Stimulated activated CD8-positive, alpha-beta memory T cell treated with anti-CD3 and anti-CD28 coated beads, Interleukin-4, amount 100 ng/mL, for 4 hours (primary cell): ENCODE data around the gene SEC61B.
"Not testable (repeated sequence)": the region's sequence is repeated elsewhere in the genome, so short reads cannot be mapped to it uniquely, and the experiment has no call there.

ENCODE experiments used
- DNase-seq, 2 donors: peaks; one replicate each; pipeline ENCODE4 v3.0.0-alpha.2; 2020; ENCODE audit warnings: low read depth in 2 of 2, low spot score in 1 of 2

The SEC61B gene

GRCh38 chr9:99190597-99191283, 31.3 kb upstream of the SEC61B start:
- DNase-seq = no peak

- no peak for DNase-seq
Observed at GRCh38 chr9:99192786-99193465, 29.2 kb upstream of the SEC61B start.

DNA sequence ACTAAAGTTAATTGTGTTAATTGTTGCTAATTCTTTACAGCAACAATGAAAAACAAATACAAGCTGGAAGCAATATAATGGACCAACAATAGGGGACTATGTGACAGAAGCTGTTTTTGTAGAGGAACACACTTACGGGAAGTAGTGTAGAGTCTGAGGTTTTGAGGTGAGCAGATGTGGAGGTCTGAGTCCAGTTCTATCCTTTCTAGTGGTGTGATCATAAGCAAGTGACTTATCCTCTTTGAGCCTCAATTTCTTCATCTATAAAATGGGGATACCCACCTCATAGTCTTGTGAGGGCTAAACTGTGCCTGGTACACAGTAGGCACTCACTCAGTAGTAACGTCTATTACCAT, 28.6 kb upstream of the SEC61B start:
- no peak for DNase-seq

DNA sequence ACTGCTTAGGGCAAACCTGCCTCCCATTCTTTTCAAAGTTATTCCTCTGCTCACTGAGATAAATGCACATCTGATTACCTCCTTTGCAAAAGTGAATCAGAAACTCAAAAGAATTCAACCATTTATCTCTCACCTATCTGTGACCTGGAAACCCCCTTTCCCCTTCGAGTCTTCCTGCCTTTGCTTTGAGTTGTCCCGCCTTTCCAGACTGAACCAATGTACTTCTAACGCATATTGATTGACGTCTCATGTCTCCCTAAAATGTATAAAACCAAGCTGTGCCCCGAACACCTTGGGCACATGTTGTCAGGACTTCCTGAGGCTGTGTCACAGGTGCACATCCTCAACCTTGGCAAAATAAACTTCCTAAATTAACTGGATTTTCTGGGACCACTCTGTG, 25.6 kb upstream of the SEC61B start:
- DNase-seq = not testable (repeated sequence)

DNA sequence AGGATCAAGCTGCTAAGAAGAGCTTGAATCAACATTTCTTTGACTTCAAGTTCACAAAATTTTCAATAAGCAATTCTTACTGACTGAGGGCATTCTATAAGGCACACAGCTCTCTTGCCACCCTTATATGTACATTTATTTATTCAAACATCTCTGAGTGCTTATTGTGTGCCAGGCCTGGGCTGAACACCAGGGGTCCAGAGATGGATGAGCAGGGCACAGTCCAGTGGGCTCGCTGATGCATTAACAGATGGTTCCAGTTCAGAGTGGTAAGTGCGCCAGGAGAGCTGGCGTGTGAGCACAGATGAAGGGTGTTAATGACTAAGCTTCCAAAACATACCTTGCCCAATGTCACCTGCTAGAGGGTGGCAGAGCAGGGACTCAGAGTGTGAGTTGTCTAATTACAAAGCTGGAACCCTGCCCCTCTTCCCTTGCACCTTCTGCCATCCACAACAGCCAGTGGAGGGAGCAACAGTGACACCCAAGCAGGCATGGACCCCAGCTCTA, 24.9 kb upstream of the SEC61B start:
- no peak for DNase-seq

- DNase-seq = no peak
Observed at GRCh38 chr9:99197987-99198386, 24.1 kb upstream of the SEC61B start.

DNA sequence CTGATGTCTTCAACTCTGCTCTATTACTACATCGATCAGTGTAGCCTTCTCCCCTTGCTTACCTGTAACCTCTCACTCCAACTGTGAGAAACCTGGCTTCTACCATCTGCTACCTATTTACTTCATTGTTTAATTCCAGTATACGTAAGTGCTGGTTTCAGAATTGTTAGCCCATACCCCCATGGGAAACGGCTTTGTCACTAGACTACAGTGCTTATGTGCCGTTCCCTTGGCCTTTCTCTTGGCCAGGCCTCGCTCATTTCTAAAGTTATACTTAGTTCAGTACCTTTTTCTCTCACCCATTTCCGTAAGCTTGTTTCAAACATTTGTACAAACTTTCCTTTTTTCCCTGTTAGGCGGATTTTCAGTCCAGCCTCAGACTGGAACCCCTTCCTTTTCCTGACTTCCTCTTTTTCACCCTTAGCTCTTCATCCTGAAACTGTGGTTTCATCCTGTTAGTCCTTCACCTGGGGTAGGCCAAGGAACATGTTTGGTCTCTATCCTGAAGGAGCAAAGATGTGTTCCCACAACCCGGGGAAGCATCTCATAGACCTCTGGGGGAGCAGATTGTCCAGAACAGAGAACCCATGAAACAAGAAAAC, 22.0 kb upstream of the SEC61B start:
- DNase-seq = no peak

DNA sequence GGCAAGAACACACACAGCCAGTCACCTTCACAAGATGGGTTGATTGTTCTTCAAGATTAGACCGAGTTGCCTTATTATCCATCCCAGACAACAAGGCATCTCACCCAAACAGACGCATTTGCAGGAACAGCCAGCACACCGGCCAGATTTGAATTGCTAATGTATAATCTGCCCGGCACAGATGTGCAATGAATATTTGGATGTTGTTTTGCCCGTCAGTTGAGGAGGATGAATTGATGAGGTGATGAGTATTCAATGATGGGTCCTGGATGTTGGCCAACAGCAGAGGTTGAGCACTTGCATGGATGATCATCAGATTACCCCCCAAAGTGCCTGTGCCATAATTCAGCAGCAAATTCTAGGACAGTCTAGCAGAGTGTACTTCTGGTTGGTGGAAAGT, 20.5 kb upstream of the SEC61B start:
- DNase-seq = no peak

- no peak for DNase-seq
Observed at GRCh38 chr9:99210572-99210971, 11.5 kb upstream of the SEC61B start.

DNA sequence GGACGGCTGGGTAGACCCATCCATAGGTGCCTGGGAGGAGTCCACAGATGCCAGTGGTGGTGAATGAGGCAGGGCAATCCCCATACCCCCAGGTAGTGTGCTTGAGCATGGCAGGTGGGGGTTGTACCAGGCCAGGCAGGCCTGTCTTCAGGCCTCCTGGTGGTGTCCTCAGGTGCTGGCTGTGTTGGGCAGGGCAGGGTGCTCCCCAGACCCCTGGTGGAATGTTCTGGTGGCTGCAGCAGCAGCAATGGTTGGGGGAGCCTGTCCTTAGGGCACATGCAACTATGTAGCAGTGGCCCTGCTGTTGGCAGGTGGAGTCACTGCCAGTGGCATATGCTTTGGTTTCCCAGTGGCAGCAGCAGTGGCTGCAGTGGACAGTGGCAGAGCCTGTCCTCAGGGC, 10.3 kb upstream of the SEC61B start:
- no peak for DNase-seq

DNA sequence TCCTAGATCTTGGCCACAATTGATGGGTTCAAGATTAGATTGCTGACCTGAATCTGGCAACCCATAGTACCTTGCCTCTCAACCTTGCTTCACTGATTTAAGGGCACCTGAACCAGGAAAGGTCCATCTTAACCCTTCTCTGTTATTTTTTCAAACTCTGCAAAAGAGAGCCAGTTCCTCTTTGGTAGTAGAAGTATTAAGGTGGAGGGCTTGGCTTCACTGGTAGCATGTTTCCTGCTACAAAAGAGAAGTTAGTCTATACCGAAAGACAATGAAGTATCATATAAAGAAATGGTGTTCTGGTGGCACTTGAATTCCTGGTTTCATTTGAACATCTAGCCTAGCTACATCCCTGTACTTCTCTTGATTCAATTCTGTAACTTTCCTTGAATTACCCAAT, 8.9 kb upstream of the SEC61B start:
- no peak for DNase-seq

- no peak for DNase-seq
Observed at GRCh38 chr9:99216073-99216472, 6.0 kb upstream of the SEC61B start.

- DNase-seq = no peak
Observed at GRCh38 chr9:99220011-99220410, 2.1 kb upstream of the SEC61B start.

- no peak for DNase-seq
Observed at GRCh38 chr9:99221266-99221620, 839 bp upstream of the SEC61B start.

DNA sequence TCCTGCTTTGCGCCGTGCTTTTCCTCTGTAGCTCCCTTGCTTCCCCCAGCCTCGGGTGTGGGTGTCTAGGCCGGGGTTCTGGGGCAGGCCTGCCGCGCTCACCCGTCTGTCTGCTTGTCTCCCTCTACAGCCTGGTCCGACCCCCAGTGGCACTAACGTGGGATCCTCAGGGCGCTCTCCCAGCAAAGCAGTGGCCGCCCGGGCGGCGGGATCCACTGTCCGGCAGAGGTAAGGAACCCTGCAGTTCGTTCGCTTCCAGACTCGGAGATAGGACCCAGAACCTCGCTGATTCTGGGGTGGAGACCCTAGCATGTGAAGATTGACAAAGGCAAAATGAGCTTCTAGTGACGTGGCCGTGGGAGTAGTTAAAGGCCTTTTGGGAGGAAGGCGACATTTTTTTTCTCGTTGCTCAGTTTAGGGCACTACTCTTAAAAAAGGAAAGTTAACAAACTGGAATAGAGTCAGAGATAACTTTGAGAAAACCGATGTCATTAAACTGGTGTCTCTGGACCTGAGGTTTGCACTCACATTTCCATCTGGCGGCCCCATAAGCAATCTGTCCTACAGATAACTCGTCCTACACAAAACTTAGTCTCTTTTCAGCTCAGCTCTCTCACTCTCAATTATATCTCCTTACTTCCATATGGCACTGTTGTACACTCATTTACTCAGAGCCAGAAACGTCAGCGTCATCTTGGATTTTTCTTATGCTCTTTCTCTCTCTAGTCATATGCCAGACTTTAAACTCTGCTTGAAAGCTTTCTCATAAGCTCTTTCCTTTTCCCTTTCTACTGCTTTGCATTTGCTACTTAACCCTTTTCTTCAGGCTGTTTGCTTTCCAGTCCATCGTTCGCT, 561 bp downstream of the SEC61B start:
- no peak for DNase-seq

GRCh38 chr9:99224445-99224844, 2.4 kb downstream of the SEC61B start:
- no peak for DNase-seq

DNA sequence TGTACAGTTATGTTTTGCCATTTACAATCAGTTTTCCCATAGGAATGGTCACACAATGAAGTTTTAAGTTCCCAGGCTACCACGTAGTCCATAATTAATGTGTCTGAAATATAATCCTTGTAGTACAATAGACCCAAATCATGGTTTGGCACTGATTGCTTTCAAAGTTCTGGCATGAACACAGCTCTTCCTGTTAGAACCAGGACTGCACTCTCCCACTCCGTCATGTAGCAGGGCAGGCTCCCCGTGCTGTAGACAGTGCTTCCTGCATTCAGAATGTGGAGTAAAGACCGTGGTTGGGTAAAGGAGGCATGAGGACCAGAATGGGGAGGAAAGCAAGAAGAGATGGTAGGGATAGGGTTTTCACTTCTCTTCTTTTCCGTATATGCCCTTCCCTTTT, 4.0 kb downstream of the SEC61B start:
- DNase-seq = no peak

GRCh38 chr9:99230206-99230605, 8.1 kb downstream of the SEC61B start:
- no peak for DNase-seq

DNA sequence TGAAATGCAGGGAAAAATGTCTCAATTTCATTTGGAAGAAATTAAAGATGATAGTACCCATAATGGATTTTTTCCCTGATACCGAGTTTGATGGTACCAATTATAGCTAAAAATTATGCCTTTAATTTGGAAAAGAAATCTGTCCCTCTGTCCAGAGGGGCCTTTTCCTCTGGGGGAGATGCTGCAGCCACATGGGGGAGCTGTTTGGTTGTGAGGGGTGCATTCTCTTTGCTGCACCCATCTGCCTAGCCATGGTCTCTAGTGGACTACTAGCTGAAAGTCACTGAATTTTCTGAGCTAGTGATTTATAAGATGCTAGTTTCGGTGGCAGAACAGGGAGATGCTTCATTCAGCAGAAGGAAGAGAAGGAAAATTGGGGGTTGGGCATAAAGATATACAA, 9.6 kb downstream of the SEC61B start:
- DNase-seq = no peak

- no peak for DNase-seq
Observed at GRCh38 chr9:99234618-99235017, 12.5 kb downstream of the SEC61B start.

- no peak for DNase-seq
Observed at GRCh38 chr9:99235069-99235468, 13.0 kb downstream of the SEC61B start.
